Sigmoid colon (tissue), 7 donors: ENCODE data around the gene SEMA3B. TPM values are rescaled to one million over a fixed set of nuclear protein-coding genes. Genes with fewer than 3 reads are reported as not detected.

ENCODE experiments used
- DNase-seq: peaks from one replicate; pipeline ENCODE4 v3.0.0-alpha.2; 2019
- H3K27ac ChIP-seq, 4 donors: fragments of 200-600 bp; sonication (generic); one replicate each; pipeline ENCODE4 v1.5.1; 2016 to 2019; ENCODE audit warnings: mild to moderate bottlenecking in 1 of 4
- H3K27me3 ChIP-seq, 3 donors: fragments of 200-600 bp; sonication (generic); one replicate each; pipeline ENCODE4 v1.5.1; 2019; ENCODE audit warnings: mild to moderate bottlenecking in 1 of 3
- H3K36me3 ChIP-seq, 4 donors: fragments of 200-600 bp; sonication (generic); one replicate each; pipeline ENCODE4 v1.5.1; 2016 to 2019
- H3K4me1 ChIP-seq, 4 donors: fragments of 200-600 bp; sonication (generic); one replicate each; pipeline ENCODE4 v1.5.1; 2017 to 2019
- H3K4me3 ChIP-seq, 4 donors: fragments of 200-600 bp; sonication (generic); one replicate each; pipeline ENCODE4 v1.5.1; 2017 to 2019; ENCODE audit warnings: mild to moderate bottlenecking in 2 of 4, moderate library complexity in 1 of 4
- H3K9me3 ChIP-seq, 4 donors: fragments of 200-600 bp in 3 of 4; sonication (generic) in 3 of 4; one replicate each; pipeline versions ENCODE4 v1.5.1 to v1.6.1; 2013 to 2019
- EP300 ChIP-seq, 4 donors: sonication (generic); formaldehyde crosslinking; IDR thresholded peaks; one replicate each; pipeline ENCODE4 v1.6.1; 2017; ENCODE audit warnings: antibody characterized with exemption in 4 of 4
- POLR2A ChIP-seq, 2 donors: fragments of 450-650 bp; IDR thresholded peaks; one replicate each; pipeline ENCODE4 v1.6.1; 2016; ENCODE audit warnings: antibody characterized with exemption in 2 of 2, mild to moderate bottlenecking in 2 of 2, moderate library complexity in 2 of 2
- POLR2AphosphoS5 ChIP-seq, 4 donors: sonication (generic); formaldehyde crosslinking; IDR thresholded peaks; one replicate each; pipeline ENCODE4 v1.6.1; 2017; ENCODE audit warnings: antibody characterized with exemption in 4 of 4
- WGBS, 2 donors: extraction: QIAGEN DNeasy Blood & Tissue Kit; methylation state at CpG; one replicate each; pipeline ENCODE4 v1.1.7; 2013; 5-methylcytosine and 5-hydroxymethylcytosine counted together
- intact Hi-C: fragments of 100-400 bp; cut with DNase I; formaldehyde crosslinking; loops from one replicate; pipeline ENCODE4 v1.15.1; 2023
- polyA plus RNA-seq, 3 donors: library from polyadenylated mRNA; stranded (reverse); fragments of 200-250 nt; gene quantifications; one replicate each; pipeline ENCODE4 v1.2.3, GENCODE V29; 2013
- total RNA-seq, 4 donors: library from RNA; depleted of rRNA; stranded (reverse); fragments of >200 nt; gene quantifications; one replicate each; pipeline ENCODE4 v1.1.0, GENCODE V29; 2016
- TF ChIP-seq, protein P1 (sequence below), 4 experiments: fragments of 450-650 bp in 3 of 4; fragments of 200-600 bp in 1 of 4; IDR thresholded peaks; one replicate each; pipeline ENCODE4 v1.5.1; 2016 to 2019; ENCODE audit warnings: antibody characterized with exemption in 4 of 4, mild to moderate bottlenecking in 3 of 4, moderate library complexity in 2 of 4
- donor health status: healthy with polysubstance abuse.
- donor health status: Bipolar disorder and iron deficiency.
- donor health status: healthy.

Gene SEMA3B
- total and polyA plus RNA-seq, 7 donors = 7.9 to 54.6 (median 24.6) TPM

DNA sequence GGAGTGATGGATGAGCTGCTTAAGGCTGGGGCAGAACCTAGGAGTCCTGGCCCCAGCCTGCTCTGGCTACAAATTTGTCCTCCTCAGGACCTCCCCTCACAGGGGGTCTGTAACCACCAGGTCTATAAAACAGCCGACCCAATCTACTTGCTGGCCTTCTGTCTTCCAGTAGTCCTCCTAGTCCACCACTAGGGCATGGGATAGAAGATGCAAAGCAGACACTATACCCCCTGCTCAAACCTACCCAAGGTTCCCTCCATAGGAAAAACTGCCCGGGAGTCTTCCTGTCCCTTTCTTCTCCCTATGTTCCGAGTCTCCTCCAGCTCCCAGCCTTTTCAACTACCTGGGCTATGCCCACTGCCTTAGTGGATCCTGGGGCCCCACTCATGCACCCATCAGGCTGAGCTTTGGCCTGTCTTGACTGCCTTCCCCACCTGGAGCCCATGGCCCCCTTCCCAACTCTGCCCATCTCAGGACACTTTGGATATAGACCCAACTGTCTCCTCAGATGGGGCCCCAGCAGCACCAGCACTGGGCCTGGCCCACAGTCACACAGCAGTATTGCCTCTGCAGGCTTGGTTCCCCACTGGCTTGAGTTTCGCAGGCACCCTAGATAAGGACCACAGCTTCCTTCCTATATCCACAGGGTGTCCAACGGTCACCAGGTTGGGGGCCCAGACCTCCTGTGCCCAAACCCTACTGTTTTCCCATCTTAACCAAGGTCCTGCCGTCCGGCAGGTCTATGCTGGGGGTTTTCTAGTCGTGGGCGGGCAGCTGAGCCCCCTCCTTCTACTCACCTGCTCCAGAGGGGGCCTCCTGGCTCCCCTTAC lies 29.2 kb downstream of the SEMA3B start:
- H3K4me1 ChIP-seq = peaks cover 4 to 43% (median 38%) of the 10 kb centered on the region in 4 donors
- WGBS, 2 donors = 44 to 53% methylated on average over 9 of the region's 9 CpGs

DNA sequence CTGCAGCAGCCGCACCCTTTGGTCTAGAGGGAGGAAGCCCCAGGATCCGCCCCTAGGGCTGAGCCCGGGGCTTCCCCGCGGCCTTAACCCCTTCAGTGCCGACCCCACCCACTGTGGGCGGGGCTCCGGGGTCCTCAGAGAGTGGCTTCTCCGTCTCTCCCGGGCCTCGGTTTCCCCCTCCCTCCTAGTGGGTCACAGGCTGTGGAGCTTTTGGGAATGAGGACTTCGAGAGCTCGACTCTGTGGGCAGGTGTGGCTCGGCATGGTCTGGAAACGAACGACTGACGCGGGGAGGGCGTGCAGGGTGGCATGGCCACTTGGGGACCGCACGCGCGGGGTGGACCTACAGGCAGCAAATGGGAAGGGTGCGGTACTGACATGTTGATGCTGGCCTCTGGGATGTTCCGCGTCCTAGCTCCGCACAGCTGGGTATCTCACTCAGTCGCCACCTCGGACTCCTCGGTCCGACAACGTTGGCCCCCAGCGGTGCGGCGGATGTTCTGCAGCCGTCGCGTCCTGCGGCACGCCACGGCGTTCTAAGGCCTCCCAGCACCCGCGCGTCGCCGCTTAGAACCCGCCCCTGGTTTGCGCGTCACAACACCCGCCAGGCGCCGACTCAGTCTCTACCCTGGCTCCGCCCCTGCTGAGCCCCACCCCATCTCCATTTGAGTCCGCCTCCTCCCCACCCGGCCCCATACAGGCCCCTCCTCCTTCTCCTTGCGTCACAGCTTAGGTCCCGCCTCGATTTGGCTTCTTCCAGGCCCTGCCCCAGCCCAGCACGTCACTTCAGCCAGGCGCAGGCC lies 30.1 kb downstream of the SEMA3B start, which contains the start of the genes HYAL3 and NAA80:
Gene HYAL3, minus strand, starts transcription at position 570 of the 802 bp plus-strand sequence. CDS start 3,803 bp downstream, outside the sequence.
Gene NAA80, minus strand, starts transcription at position 570 of the 802 bp plus-strand sequence. CDS start 1,942 bp downstream, outside the sequence.
- H3K27me3 ChIP-seq = no peaks in the 10 kb centered on the region
- peak; percentile 100 for DNase-seq
- no peak for TF ChIP-seq EP300 (IDR thresholded peaks at IDR 0.05)
- peak; percentile 83 to 96 for TF ChIP-seq POLR2A (IDR thresholded peaks at IDR 0.05)
- peak; percentile 96 to 97 (median 97) for TF ChIP-seq POLR2AphosphoS5 (IDR thresholded peaks at IDR 0.05)
- TF ChIP-seq, protein P1, sequence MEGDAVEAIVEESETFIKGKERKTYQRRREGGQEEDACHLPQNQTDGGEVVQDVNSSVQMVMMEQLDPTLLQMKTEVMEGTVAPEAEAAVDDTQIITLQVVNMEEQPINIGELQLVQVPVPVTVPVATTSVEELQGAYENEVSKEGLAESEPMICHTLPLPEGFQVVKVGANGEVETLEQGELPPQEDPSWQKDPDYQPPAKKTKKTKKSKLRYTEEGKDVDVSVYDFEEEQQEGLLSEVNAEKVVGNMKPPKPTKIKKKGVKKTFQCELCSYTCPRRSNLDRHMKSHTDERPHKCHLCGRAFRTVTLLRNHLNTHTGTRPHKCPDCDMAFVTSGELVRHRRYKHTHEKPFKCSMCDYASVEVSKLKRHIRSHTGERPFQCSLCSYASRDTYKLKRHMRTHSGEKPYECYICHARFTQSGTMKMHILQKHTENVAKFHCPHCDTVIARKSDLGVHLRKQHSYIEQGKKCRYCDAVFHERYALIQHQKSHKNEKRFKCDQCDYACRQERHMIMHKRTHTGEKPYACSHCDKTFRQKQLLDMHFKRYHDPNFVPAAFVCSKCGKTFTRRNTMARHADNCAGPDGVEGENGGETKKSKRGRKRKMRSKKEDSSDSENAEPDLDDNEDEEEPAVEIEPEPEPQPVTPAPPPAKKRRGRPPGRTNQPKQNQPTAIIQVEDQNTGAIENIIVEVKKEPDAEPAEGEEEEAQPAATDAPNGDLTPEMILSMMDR (IDR thresholded peaks at IDR 0.05) = peak; percentile 28 to 58 (median 44)
- H3K27ac ChIP-seq = peak within 1 kb of the TSS; percentile 88 to 89 (median 88)
- no peaks in the 10 kb centered on the region for H3K36me3 ChIP-seq
- H3K4me1 ChIP-seq = peaks cover 4 to 45% (median 40%) of the 10 kb centered on the region in 4 donors
- no peaks in the 10 kb centered on the region for H3K9me3 ChIP-seq
- 0 to 1% methylated on average over 61 of the region's 61 CpGs for WGBS, 2 donors
- H3K4me3 ChIP-seq = peak within 1 kb of the TSS; percentile 60 to 69 (median 63)
- intact Hi-C loops = loop anchor here (2.0 kb wide), 1 partner anchor 22 kb away; no protein-coding TSS in a partner anchor

More for the DNA sequence above, 29.2 kb downstream of the SEMA3B start:
- Histone ChIP-seq H3K27ac (peak overlapping the region; percentile 88 to 89 (median 88)), H3K36me3 (no peaks in the 10 kb centered on the region), H3K4me3 (peak overlapping the region; percentile 60 to 69 (median 63)), H3K27me3 (no peaks in the 10 kb centered on the region), H3K9me3 (no peaks in the 10 kb centered on the region)
- DNase-seq = peak; percentile 71
- no peak for TF ChIP-seq POLR2A (IDR thresholded peaks at IDR 0.05)
- no peak for TF ChIP-seq POLR2AphosphoS5 (IDR thresholded peaks at IDR 0.05)
- TF ChIP-seq EP300 (IDR thresholded peaks at IDR 0.05) = no peak
- intact Hi-C loops = loop anchor here (2.0 kb wide), 1 partner anchor 23 kb away; no protein-coding TSS in a partner anchor

- H3K4me3 ChIP-seq = peak overlapping the region; percentile 38 to 69 (median 63)
- peak overlapping the region; percentile 88 to 89 (median 88) for H3K27ac ChIP-seq
- DNase-seq = no peak
- no peaks in the 10 kb centered on the region for H3K36me3 ChIP-seq
- WGBS, 2 donors = 1 to 3% methylated on average over 12 of the region's 12 CpGs
- peaks cover 4 to 45% (median 40%) of the 10 kb centered on the region in 4 donors for H3K4me1 ChIP-seq
- no peaks in the 10 kb centered on the region for H3K27me3 ChIP-seq
- TF ChIP-seq, protein P1 (IDR thresholded peaks at IDR 0.05) = no peak
- TF ChIP-seq EP300 (IDR thresholded peaks at IDR 0.05) (peak in 1 of 4 donors; percentile 12), POLR2A (IDR thresholded peaks at IDR 0.05) (no peak), POLR2AphosphoS5 (IDR thresholded peaks at IDR 0.05) (peak in 1 of 4 donors; percentile 3)
- intact Hi-C loops = loop anchor here (2.0 kb wide), 1 partner anchor 21 kb away; no protein-coding TSS in a partner anchor
- H3K9me3 ChIP-seq = no peaks in the 10 kb centered on the region
Measured at GRCh38 chr3:50299638-50299928, 30.6 kb downstream of the SEMA3B start.

DNA sequence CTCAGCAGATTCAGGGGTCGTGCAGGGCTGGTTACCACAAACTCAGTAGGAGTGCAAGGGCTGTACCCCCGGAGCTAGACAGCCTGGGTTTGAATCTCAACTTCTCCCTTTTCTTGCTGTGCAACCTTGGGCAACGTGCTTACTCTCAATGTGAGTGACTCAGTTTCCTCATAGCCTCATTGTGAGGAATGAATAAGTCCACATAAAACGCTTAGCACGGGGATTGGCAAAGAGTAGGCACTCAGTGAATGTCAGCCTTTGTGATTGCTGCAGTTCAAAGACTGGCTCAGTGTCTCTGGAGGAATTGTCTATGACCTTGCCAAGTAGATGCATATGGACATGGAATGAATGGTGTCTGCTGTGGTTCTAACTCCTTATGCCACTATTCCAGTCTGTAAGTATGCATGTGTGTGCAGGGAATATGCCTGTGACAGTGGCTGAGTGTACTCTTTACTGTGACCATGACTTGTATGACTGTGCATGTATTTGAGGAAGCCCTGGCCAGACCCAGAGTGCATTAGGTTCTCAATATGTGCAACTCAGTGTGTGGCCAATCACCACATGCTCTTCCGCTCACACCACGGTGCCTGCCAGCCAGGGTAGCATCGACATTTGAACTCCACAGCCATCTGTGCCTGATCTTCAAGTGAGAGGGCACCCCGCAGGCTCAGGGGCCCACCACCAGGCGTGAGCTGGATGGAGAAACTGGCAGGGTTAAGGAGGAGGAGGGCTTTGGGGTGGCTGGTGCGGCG lies 31.2 kb downstream of the SEMA3B start:
- no peaks in the 10 kb centered on the region for H3K36me3 ChIP-seq
- peaks cover 4 to 45% (median 40%) of the 10 kb centered on the region in 4 donors for H3K4me1 ChIP-seq
- intact Hi-C loops = loop anchor here (2.0 kb wide), 1 partner anchor 21 kb away; no protein-coding TSS in a partner anchor
- TF ChIP-seq EP300 (IDR thresholded peaks at IDR 0.05) = no peak
- peak in 1 of 2 donors; percentile 24 for TF ChIP-seq POLR2A (IDR thresholded peaks at IDR 0.05)
- TF ChIP-seq POLR2AphosphoS5 (IDR thresholded peaks at IDR 0.05) = peak in 1 of 4 donors; percentile 6
- TF ChIP-seq, protein P1 (IDR thresholded peaks at IDR 0.05) = no peak
- no peaks in the 10 kb centered on the region for H3K27me3 ChIP-seq
- H3K27ac ChIP-seq = peak overlapping the region; percentile 88 to 89 (median 88)
- peak; percentile 75 for DNase-seq
- WGBS, 2 donors = 55 to 56% methylated on average over 12 of the region's 12 CpGs
- H3K4me3 ChIP-seq = peak overlapping the region; percentile 38 to 69 (median 63)
- H3K9me3 ChIP-seq = no peaks in the 10 kb centered on the region
